GM12801 (cell line): ENCODE measurements around the gene PTPRN2.

Source experiments
- TF ChIP-seq, protein P1 (sequence below): IDR thresholded peaks from one replicate; pipeline ENCODE4 v1.5.1; 2011; ENCODE audit warnings: control low read depth; ENCODE audit not compliant: insufficient read length; ENCODE audit errors: extremely low read depth

PTPRN2 gene

GRCh38 chr7:158548726-158549125, 38.9 kb downstream of the PTPRN2 start:
- TF ChIP-seq, protein P1, sequence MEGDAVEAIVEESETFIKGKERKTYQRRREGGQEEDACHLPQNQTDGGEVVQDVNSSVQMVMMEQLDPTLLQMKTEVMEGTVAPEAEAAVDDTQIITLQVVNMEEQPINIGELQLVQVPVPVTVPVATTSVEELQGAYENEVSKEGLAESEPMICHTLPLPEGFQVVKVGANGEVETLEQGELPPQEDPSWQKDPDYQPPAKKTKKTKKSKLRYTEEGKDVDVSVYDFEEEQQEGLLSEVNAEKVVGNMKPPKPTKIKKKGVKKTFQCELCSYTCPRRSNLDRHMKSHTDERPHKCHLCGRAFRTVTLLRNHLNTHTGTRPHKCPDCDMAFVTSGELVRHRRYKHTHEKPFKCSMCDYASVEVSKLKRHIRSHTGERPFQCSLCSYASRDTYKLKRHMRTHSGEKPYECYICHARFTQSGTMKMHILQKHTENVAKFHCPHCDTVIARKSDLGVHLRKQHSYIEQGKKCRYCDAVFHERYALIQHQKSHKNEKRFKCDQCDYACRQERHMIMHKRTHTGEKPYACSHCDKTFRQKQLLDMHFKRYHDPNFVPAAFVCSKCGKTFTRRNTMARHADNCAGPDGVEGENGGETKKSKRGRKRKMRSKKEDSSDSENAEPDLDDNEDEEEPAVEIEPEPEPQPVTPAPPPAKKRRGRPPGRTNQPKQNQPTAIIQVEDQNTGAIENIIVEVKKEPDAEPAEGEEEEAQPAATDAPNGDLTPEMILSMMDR, result no peak

DNA sequence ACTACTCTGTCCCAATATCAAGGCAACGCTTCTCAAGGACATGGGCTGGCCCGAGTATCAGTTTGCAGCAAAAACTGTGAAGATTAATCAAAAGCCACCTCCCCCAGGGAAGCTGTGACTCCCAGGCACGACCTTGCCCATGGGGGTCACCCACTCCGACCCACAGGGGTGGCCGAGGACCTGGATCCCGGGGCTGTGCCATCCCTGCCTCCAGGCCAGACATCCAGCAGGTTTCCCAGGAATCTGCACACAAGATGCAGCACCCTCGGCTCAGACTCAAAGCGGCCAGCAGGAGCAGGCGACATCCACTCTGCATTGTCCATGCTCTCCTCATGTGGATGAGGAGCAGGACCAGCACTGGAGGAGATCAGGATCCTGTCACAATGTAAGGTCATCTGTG, 39.8 kb downstream of the PTPRN2 start:
- TF ChIP-seq, protein P1, result no peak

GRCh38 chr7:158546626-158547025, 41.0 kb downstream of the PTPRN2 start:
- TF ChIP-seq, protein P1, result no peak

DNA sequence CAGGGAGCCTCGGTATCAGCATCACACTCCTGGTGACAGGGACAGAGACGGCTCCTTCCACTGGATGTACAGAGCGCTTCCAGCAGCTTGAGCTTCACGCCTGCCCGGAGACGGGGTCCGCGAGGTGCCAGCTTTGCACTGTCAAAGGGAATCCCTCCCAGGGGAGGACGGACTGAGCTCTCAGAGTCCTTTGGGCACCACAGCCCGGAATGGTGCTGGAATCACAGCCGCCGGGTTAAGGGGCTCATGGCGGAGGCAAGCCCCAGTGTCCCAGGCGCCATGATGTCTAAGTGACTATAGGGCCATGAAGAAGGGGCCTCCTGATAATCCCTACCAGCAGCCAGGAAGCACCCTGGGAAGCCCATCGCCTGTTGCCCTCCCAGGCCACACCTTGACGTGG, 41.4 kb downstream of the PTPRN2 start:
- TF ChIP-seq, protein P1, result no peak

- TF ChIP-seq, protein P1, result no peak
Observed at GRCh38 chr7:158544708-158545107, 42.9 kb downstream of the PTPRN2 start.

DNA sequence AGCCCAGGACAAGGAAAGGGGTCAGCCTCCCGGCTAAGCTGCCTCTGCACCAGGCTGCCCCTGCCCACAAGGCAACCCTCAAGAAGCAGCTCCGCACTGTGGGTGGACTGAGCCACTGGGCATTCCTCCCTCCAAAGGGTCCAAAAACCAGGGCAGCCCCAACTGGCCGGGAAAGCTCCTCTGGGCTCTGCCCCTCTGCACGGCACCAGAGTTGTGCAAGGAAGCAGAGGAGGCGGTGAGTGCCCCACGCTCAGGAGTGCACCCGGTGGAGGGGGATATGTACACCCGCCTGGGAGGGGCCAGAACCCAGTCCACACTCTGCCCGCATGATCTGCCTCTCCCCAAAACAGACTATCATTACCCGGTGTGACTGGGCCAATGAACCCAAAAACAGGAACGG, 43.8 kb downstream of the PTPRN2 start:
- TF ChIP-seq, protein P1, result no peak

GRCh38 chr7:158542651-158543566, 44.7 kb downstream of the PTPRN2 start:
- TF ChIP-seq, protein P1, result no peak
